ENCODE data around the gene HASPIN. TPM values are rescaled to one million over a fixed set of nuclear protein-coding genes. Genes with fewer than 3 reads are reported as not detected.
"Not testable (repeated sequence)": the region's sequence is repeated elsewhere in the genome, so short reads cannot be mapped to it uniquely, and the experiment has no call there.

The HASPIN gene
- total and polyA plus RNA-seq, 10 donors: 0.74 to 4.7 (median 2.4) TPM

DNA sequence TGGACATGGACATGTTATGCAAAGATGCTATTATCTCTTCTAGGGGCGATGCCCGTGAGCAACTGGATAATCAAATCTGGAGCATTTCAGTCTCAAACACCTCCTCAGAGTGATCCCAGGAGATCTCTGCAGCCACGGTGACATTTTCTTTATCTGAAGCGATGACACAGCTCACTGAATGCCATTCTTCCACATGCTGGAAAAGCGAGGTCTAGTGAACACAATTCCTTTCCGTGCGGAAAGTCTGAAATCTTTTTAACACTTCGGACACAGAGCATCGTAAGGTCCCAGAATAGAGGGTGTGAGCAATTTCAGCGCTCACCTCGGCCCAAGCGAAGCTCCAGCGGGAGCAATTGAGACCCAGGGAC lies 531 bp upstream of the HASPIN start:
- peaks cover 35 to 92% (median 77%) of the 10 kb centered on the region in 6 donors for H3K4me1 ChIP-seq
- H3K4me3 ChIP-seq: peak overlapping the region; percentile 76 to 99 (median 94)
- TF ChIP-seq POLR2A (IDR thresholded peaks at IDR 0.05) (no peak), POLR2AphosphoS5 (IDR thresholded peaks at IDR 0.05) (no peak)
- TF ChIP-seq, protein P1, sequence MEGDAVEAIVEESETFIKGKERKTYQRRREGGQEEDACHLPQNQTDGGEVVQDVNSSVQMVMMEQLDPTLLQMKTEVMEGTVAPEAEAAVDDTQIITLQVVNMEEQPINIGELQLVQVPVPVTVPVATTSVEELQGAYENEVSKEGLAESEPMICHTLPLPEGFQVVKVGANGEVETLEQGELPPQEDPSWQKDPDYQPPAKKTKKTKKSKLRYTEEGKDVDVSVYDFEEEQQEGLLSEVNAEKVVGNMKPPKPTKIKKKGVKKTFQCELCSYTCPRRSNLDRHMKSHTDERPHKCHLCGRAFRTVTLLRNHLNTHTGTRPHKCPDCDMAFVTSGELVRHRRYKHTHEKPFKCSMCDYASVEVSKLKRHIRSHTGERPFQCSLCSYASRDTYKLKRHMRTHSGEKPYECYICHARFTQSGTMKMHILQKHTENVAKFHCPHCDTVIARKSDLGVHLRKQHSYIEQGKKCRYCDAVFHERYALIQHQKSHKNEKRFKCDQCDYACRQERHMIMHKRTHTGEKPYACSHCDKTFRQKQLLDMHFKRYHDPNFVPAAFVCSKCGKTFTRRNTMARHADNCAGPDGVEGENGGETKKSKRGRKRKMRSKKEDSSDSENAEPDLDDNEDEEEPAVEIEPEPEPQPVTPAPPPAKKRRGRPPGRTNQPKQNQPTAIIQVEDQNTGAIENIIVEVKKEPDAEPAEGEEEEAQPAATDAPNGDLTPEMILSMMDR (IDR thresholded peaks at IDR 0.05 in 8 of 11, conservative IDR thresholded peaks at IDR 0.05 in 3 of 11): no peak
- peak overlapping the region; percentile 81 to 95 (median 90) for H3K27ac ChIP-seq
- DNase-seq: no peak
- no peaks in the 10 kb centered on the region for H3K27me3 ChIP-seq (replicated peaks in 1 of 7)
- peaks cover 0 to 45% (median 14%) of the 10 kb centered on the region in 6 donors for H3K36me3 ChIP-seq
- 3 to 8% (median 4%) methylated on average over 11 to 13 of the region's 13 CpGs for WGBS, 5 donors
- H3K9me3 ChIP-seq: no peaks in the 10 kb centered on the region
- intact Hi-C loops (cut with DNase I; ENCODE audit: low total_unique reads): no loop called here

DNA sequence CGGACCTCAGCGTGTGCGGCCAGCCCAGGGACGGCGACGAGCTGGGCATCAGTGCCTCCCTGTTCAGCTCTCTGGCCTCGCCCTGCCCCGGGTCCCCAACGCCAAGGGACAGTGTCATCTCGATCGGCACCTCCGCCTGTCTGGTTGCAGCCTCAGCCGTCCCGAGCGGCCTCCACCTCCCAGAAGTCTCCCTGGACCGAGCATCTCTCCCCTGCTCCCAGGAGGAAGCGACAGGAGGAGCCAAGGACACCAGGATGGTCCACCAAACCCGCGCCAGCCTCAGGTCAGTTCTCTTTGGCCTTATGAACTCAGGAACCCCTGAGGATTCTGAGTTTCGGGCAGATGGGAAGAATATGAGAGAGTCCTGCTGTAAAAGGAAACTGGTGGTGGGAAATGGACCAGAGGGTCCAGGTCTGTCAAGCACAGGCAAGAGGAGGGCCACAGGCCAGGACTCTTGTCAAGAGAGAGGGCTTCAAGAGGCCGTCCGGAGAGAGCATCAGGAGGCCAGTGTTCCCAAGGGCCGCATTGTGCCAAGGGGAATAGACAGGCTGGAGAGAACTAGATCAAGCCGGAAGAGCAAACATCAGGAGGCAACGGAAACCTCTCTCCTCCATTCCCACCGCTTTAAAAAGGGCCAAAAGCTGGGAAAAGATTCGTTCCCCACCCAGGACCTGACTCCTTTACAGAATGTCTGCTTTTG lies 825 bp downstream of the HASPIN start:
- WGBS, 5 donors: 20 to 38% (median 27%) methylated on average over 14 to 27 of the region's 27 CpGs
- no peak for DNase-seq
- peak overlapping the region; percentile 76 to 99 (median 94) for H3K4me3 ChIP-seq
- H3K27me3 ChIP-seq (replicated peaks in 1 of 7): no peaks in the 10 kb centered on the region
- peak overlapping the region in 4 of 8 donors; percentile 88 to 95 (median 94) for H3K27ac ChIP-seq
- H3K4me1 ChIP-seq: peaks cover 32 to 79% (median 65%) of the 10 kb centered on the region in 6 donors
- H3K36me3 ChIP-seq: peaks cover 0 to 32% (median 2%) of the 10 kb centered on the region in 6 donors
- TF ChIP-seq, protein P1 (IDR thresholded peaks at IDR 0.05 in 8 of 11, conservative IDR thresholded peaks at IDR 0.05 in 3 of 11): no peak
- no peak for TF ChIP-seq POLR2AphosphoS5 (IDR thresholded peaks at IDR 0.05)
- no peak for TF ChIP-seq POLR2A (IDR thresholded peaks at IDR 0.05)
- H3K9me3 ChIP-seq: no peaks in the 10 kb centered on the region
- intact Hi-C loops (cut with DNase I; ENCODE audit: low total_unique reads): no loop called here

DNA sequence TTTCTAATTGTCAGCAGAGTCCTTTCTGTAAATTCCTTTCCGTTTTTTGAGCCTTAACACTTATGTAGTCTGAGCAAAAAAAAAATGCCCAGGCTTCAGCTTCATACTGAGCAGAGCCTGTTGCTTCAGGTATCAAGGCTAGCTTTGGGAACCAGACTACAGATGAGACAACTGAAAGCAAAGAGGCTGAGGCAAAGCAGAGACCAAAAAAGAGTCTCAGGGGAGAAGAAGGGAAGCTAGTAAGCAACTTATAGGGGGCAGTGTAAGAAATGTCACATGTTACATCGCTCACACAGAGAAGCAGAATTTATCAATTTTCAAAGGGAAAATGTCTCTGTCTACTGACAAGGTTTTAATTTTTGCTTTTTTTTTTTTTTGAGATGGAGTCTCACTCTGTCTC lies 3.3 kb downstream of the HASPIN start:
- 34 to 90% (median 55%) methylated on average over 2 of the region's 2 CpGs for WGBS, 5 donors
- peaks cover 0 to 8% (median 0%) of the 10 kb centered on the region in 6 donors for H3K36me3 ChIP-seq
- no peaks in the 10 kb centered on the region for H3K9me3 ChIP-seq
- H3K4me3 ChIP-seq: no peak overlapping the region
- H3K4me1 ChIP-seq: peaks cover 14 to 59% (median 47%) of the 10 kb centered on the region in 6 donors
- H3K27ac ChIP-seq: peak overlapping the region in 3 of 8 donors; percentile 29 to 47 (median 46)
- DNase-seq: no peak
- TF ChIP-seq POLR2AphosphoS5 (IDR thresholded peaks at IDR 0.05) (peak in 1 of 3 donors; percentile 54), POLR2A (IDR thresholded peaks at IDR 0.05) (no peak)
- intact Hi-C loops (cut with DNase I; ENCODE audit: low total_unique reads): no loop called here
- no peaks in the 10 kb centered on the region for H3K27me3 ChIP-seq (replicated peaks in 1 of 7)

DNA sequence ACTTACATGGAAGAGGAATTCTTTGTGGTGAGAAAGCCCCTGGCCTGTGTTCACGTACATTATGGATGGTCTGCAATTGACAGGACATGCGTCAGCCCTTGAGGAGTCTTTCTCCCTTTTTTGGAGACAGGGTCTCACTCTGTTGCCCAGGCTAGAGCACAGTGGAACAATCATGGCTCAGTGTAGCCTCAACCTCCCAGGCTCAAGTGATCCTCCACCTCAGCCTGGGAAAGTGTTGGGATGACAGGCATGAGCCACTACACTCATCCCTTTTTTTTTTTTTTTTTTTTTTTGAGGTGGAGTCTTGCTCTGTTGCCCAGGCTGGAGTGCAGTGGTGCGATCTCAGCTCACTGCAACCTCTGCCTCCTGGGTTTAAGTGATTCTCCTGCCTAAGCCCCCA lies 4.4 kb downstream of the HASPIN start:
- DNase-seq; H3K36me3 ChIP-seq; H3K4me3 ChIP-seq; H3K27ac ChIP-seq; intact Hi-C loops (cut with DNase I; ENCODE audit: low total_unique reads); H3K27me3 ChIP-seq (replicated peaks in 1 of 7); H3K9me3 ChIP-seq: not testable (repeated sequence)
- 94 to 100% (median 94%) methylated on average over 3 of the region's 3 CpGs for WGBS, 5 donors
- H3K4me1 ChIP-seq: peaks cover 7 to 59% (median 45%) of the 10 kb centered on the region in 6 donors

DNA sequence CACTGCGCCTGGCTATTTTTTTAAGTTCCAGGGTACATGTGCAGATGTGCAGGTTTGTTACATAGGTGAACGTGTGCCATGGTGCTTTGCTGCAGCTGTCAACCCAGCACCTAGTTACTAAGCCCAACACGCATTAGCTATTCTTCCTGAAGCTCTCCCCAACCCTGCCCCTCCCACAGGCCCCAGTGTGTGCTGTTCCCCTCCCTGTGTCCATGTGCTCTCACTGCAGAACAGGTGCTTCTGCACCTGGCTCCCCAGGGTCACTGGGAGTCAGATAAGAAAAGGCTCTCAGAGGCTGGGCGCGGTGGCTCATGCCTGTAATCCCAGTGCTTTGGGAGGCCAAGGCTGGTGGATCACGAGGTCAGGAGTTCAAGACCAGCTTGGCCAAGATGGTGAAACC lies 6.2 kb downstream of the HASPIN start:
- H3K36me3 ChIP-seq: peaks cover 0 to 7% (median 0%) of the 10 kb centered on the region in 6 donors
- no peaks in the 10 kb centered on the region for H3K9me3 ChIP-seq
- H3K27ac ChIP-seq: no peak overlapping the region
- H3K4me3 ChIP-seq: no peak overlapping the region
- 81 to 99% (median 94%) methylated on average over 6 of the region's 6 CpGs for WGBS, 5 donors
- DNase-seq: no peak
- TF ChIP-seq POLR2A (IDR thresholded peaks at IDR 0.05) (no peak), POLR2AphosphoS5 (IDR thresholded peaks at IDR 0.05) (no peak)
- TF ChIP-seq, protein P1 (IDR thresholded peaks at IDR 0.05 in 8 of 11, conservative IDR thresholded peaks at IDR 0.05 in 3 of 11): no peak
- peaks cover 3 to 58% (median 36%) of the 10 kb centered on the region in 6 donors for H3K4me1 ChIP-seq
- intact Hi-C loops (cut with DNase I; ENCODE audit: low total_unique reads): loop anchor here (10.0 kb wide), 1 partner anchor 45 kb away; no protein-coding TSS in a partner anchor
- no peaks in the 10 kb centered on the region for H3K27me3 ChIP-seq (replicated peaks in 1 of 7)

Measured in spleen (tissue), 11 donors.